Tibial nerve (tissue), 4 donors: ENCODE data around the gene PCDH9. TPM values are rescaled to one million over a fixed set of nuclear protein-coding genes. Genes with fewer than 3 reads are reported as not detected.

Source experiments
- DNase-seq, 2 donors: peaks; one replicate each; pipeline ENCODE4 v3.0.0-alpha.2; 2019; ENCODE audit warnings: low spot score in 2 of 2
- H3K27ac ChIP-seq, 4 donors: fragments of 200-600 bp; sonication (generic) in 3 of 4; one replicate each; pipeline ENCODE4 v1.5.1; 2017 to 2019; ENCODE audit warnings: mild to moderate bottlenecking in 1 of 4
- H3K27me3 ChIP-seq, 2 donors: fragments of 200-600 bp; sonication (generic) in 1 of 2; one replicate each; pipeline versions ENCODE4 v1.5.1 to v1.6.0; 2017 to 2019
- H3K36me3 ChIP-seq, 3 donors: fragments of 200-600 bp; sonication (generic); one replicate each; pipeline ENCODE4 v1.5.1; 2018 to 2019
- H3K4me1 ChIP-seq, 4 donors: fragments of 200-600 bp; sonication (generic) in 3 of 4; one replicate each; pipeline ENCODE4 v1.5.1; 2017 to 2019
- H3K4me3 ChIP-seq, 4 donors: fragments of 200-600 bp; sonication (generic) in 3 of 4; one replicate each; pipeline ENCODE4 v1.5.1; 2017 to 2019; ENCODE audit warnings: mild to moderate bottlenecking in 1 of 4, moderate library complexity in 1 of 4
- H3K9me3 ChIP-seq, 4 donors: fragments of 200-600 bp; sonication (generic) in 3 of 4; one replicate each; pipeline ENCODE4 v1.5.1; 2017 to 2019
- EP300 ChIP-seq, 2 donors: sonication (generic); formaldehyde crosslinking; IDR thresholded peaks; one replicate each; pipeline ENCODE4 v1.6.1; 2017; ENCODE audit warnings: antibody characterized with exemption in 2 of 2, mild to moderate bottlenecking in 1 of 2
- POLR2A ChIP-seq, 2 donors: fragments of 450-650 bp; IDR thresholded peaks; one replicate each; pipeline ENCODE4 v1.6.1; 2017; ENCODE audit warnings: antibody characterized with exemption in 2 of 2, mild to moderate bottlenecking in 2 of 2, moderate library complexity in 2 of 2
- WGBS, 2 donors: methylation state at CpG; one replicate each; pipeline ENCODE4 v1.1.5; 2018; 5-methylcytosine and 5-hydroxymethylcytosine counted together
- total RNA-seq, 4 donors: library from RNA; depleted of rRNA; stranded (reverse); fragments of >200 nt; gene quantifications; one replicate each; pipeline ENCODE4 v1.1.0, GENCODE V29; 2016
- TF ChIP-seq, protein P1 (sequence below), 5 experiments: fragments of 200-600 bp in 3 of 5; fragments of 450-650 bp in 2 of 5; sonication (generic) in 3 of 5; IDR thresholded peaks; one replicate each; pipeline ENCODE4 v1.5.1; 2016 to 2019; ENCODE audit warnings: antibody characterized with exemption in 5 of 5, mild to moderate bottlenecking in 3 of 5, moderate library complexity in 2 of 5

PCDH9 gene
- total RNA-seq, 4 donors from 2014 or later: 11.8 to 28.6 (median 14.4) TPM

DNA sequence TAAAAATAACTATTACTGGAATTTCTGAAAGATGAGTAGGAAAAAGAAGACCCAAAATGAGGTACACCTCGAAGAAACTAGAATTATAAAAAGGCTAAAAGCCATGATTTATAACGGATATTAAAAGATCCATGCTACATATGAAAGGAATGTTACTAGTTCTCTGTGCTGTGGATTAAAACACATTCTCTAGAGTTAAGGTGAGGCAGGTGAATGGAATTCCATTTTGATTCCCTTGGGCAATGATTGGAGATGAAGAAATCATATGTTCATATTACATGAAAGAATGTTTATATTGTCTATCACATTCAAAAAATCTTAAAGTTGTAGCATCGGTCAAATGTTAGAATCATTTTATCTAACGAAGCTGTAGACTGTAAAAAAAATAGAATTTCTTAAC lies 783.7 kb downstream of the PCDH9 start:
- Histone ChIP-seq H3K4me1 (no peaks in the 10 kb centered on the region), H3K27ac (no peak overlapping the region), H3K27me3 (no peaks in the 10 kb centered on the region), H3K9me3 (no peaks in the 10 kb centered on the region), H3K36me3 (no peaks in the 10 kb centered on the region), H3K4me3 (no peak overlapping the region)
- TF ChIP-seq POLR2A (IDR thresholded peaks at IDR 0.05): no peak
- TF ChIP-seq, protein P1, sequence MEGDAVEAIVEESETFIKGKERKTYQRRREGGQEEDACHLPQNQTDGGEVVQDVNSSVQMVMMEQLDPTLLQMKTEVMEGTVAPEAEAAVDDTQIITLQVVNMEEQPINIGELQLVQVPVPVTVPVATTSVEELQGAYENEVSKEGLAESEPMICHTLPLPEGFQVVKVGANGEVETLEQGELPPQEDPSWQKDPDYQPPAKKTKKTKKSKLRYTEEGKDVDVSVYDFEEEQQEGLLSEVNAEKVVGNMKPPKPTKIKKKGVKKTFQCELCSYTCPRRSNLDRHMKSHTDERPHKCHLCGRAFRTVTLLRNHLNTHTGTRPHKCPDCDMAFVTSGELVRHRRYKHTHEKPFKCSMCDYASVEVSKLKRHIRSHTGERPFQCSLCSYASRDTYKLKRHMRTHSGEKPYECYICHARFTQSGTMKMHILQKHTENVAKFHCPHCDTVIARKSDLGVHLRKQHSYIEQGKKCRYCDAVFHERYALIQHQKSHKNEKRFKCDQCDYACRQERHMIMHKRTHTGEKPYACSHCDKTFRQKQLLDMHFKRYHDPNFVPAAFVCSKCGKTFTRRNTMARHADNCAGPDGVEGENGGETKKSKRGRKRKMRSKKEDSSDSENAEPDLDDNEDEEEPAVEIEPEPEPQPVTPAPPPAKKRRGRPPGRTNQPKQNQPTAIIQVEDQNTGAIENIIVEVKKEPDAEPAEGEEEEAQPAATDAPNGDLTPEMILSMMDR (IDR thresholded peaks at IDR 0.05): no peak
- TF ChIP-seq EP300 (IDR thresholded peaks at IDR 0.05): no peak
- WGBS, 2 donors: 80% methylated on average over 4 of the region's 4 CpGs
- DNase-seq: no peak

- 77 to 83% methylated on average over 1 of the region's 1 CpG for WGBS, 2 donors
- Histone ChIP-seq H3K9me3 (no peaks in the 10 kb centered on the region), H3K27me3 (no peaks in the 10 kb centered on the region), H3K36me3 (no peaks in the 10 kb centered on the region), H3K27ac (no peak overlapping the region), H3K4me3 (no peak overlapping the region), H3K4me1 (no peaks in the 10 kb centered on the region)
- no peak for TF ChIP-seq EP300 (IDR thresholded peaks at IDR 0.05)
- TF ChIP-seq, protein P1 (IDR thresholded peaks at IDR 0.05): no peak
- no peak for TF ChIP-seq POLR2A (IDR thresholded peaks at IDR 0.05)
- no peak for DNase-seq
Measured at GRCh38 chr13:66443926-66444325, 786.2 kb downstream of the PCDH9 start.

DNA sequence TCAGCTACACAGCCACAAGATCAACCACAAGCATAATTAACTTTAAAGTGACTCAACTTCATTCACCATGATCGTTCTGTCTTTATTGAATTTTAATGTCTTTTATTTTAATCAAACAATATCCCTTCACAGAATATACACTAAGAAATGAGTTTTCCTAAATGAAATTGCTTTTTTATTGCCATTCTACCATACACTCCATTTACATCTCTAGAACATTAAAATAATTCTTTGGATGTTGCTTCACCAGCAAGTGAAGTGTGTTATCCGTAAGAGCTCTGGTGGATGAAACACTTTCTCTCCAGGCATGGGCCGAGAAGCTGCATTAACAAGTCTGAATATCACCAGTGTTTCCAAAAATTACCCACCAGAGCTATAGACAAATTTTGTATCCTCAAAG lies 789.2 kb downstream of the PCDH9 start:
- H3K36me3 ChIP-seq: no peaks in the 10 kb centered on the region
- TF ChIP-seq, protein P1 (IDR thresholded peaks at IDR 0.05): no peak
- TF ChIP-seq EP300 (IDR thresholded peaks at IDR 0.05) (no peak), POLR2A (IDR thresholded peaks at IDR 0.05) (no peak)
- no peak for DNase-seq
- no peak overlapping the region for H3K4me3 ChIP-seq
- WGBS, 2 donors: 91 to 92% methylated on average over 3 of the region's 3 CpGs
- no peak overlapping the region for H3K27ac ChIP-seq
- peaks cover 0 to 5% (median 0%) of the 10 kb centered on the region in 4 donors for H3K9me3 ChIP-seq
- H3K27me3 ChIP-seq: no peaks in the 10 kb centered on the region
- H3K4me1 ChIP-seq: no peaks in the 10 kb centered on the region

- H3K36me3 ChIP-seq: no peaks in the 10 kb centered on the region
- TF ChIP-seq POLR2A (IDR thresholded peaks at IDR 0.05): no peak
- TF ChIP-seq, protein P1 (IDR thresholded peaks at IDR 0.05): no peak
- no peak for TF ChIP-seq EP300 (IDR thresholded peaks at IDR 0.05)
Measured at GRCh38 chr13:66430728-66431127, 799.4 kb downstream of the PCDH9 start.

GRCh38 chr13:66430269-66430668 lies 799.9 kb downstream of the PCDH9 start:
- Histone ChIP-seq H3K27me3 (no peaks in the 10 kb centered on the region), H3K4me1 (no peaks in the 10 kb centered on the region), H3K9me3 (no peaks in the 10 kb centered on the region), H3K27ac (no peak overlapping the region), H3K4me3 (no peak overlapping the region), H3K36me3 (no peaks in the 10 kb centered on the region)
- DNase-seq: no peak
- TF ChIP-seq POLR2A (IDR thresholded peaks at IDR 0.05) (no peak), EP300 (IDR thresholded peaks at IDR 0.05) (no peak)
- TF ChIP-seq, protein P1 (IDR thresholded peaks at IDR 0.05): no peak

More at GRCh38 chr13:66430728-66431127, 799.4 kb downstream of the PCDH9 start:
- Histone ChIP-seq H3K27ac (no peak overlapping the region), H3K27me3 (no peaks in the 10 kb centered on the region), H3K4me1 (no peaks in the 10 kb centered on the region), H3K9me3 (no peaks in the 10 kb centered on the region), H3K4me3 (no peak overlapping the region)
- no peak for DNase-seq
